T1000 (cell line): Measurements from ENCODE around the gene ZNF784.
A peak's percentile ranks its signal among the peaks of the same experiment; 100 is the strongest.

Source experiments
- DNase-seq: peaks from one replicate; lab custom pipeline; 2025; ENCODE audit warnings: mixed read lengths; lab: John Stamatoyannopoulos, UW

Gene ZNF784

GRCh38 chr19:55620410-55621204 lies 3.8 kb downstream of the ZNF784 start:
- DNase-seq: no peak

DNA sequence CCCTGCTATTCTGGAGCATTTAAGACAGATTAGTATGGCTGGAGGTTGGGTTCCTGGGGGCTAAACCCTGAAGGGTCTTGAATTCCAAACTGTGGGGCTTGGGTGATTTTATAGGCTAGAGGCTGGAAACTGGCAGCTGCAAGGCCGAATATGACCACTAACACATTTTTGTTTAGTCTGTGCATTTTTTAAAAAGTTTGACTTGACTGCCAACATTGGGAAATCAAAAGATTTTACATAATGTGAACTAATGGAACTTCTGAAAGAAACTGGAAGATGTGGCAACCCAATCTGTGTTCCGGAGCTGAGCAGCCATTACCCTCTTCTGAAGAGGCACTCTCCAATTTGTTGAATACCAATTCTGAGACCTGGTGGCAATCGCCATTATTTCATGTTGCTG lies 5.1 kb downstream of the ZNF784 start:
- DNase-seq: no peak

- no peak for DNase-seq
Observed at GRCh38 chr19:55618426-55618825, 5.9 kb downstream of the ZNF784 start.

DNA sequence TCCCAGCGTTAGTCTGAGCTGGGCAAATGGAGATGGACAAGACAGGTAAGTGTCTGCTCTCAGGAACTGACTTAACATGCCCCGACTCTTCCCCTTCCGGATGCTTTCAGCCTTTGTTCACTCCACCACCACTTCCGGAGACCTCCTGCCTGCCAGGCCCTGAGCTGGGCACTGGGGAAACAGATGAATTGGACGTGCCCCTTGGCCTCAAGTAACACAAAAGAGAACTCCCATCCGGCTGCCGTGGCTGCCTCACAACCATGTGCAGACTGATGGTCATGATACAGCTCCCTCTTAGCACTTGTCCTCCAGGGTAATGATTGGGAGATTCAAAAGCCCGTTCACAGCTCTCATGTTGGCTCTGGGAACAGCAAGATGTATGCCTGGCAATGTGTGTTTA lies 6.9 kb downstream of the ZNF784 start:
- DNase-seq: no peak

DNA sequence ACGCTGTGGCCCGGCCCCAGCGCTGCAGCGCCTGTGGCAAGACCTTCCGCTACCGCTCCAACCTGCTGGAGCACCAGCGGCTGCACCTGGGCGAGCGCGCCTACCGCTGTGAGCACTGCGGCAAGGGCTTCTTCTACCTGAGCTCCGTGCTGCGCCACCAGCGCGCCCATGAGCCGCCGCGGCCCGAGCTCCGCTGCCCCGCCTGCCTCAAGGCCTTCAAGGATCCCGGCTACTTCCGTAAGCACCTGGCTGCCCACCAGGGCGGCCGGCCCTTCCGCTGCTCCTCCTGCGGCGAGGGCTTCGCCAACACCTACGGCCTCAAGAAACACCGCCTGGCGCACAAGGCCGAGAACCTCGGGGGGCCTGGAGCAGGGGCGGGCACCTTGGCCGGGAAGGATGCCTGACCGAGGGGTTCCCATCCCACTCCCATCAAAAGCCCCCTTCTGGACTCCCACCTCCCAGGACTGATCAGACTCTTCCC lies 7.9 kb downstream of the ZNF784 start:
- no peak for DNase-seq

DNA sequence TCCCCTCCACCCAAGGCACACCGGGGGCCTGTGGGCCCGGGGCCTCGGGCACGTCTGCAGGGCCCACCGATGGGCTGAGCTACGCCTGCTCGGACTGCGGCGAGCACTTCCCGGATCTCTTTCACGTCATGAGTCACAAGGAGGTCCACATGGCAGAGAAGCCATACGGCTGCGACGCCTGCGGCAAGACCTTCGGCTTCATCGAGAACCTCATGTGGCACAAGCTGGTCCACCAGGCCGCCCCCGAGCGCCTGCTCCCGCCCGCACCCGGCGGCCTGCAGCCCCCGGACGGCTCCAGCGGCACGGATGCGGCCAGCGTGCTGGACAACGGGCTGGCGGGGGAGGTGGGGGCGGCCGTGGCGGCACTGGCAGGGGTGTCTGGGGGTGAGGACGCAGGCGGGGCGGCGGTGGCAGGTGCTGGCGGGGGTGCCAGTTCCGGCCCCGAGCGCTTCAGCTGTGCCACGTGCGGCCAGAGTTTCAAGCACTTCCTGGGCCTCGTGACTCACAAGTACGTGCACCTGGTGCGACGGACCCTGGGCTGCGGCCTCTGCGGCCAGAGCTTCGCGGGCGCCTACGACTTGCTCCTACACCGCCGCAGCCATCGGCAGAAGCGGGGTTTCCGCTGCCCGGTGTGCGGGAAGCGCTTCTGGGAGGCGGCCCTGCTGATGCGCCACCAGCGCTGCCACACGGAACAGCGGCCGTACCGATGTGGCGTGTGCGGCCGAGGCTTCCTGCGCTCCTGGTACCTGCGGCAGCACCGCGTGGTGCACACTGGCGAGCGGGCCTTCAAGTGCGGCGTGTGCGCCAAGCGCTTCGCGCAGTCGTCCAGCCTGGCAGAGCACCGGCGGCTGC lies 8.6 kb downstream of the ZNF784 start:
- DNase-seq: no peak

- no peak for DNase-seq
Observed at GRCh38 chr19:55614711-55615542, 9.4 kb downstream of the ZNF784 start.

DNA sequence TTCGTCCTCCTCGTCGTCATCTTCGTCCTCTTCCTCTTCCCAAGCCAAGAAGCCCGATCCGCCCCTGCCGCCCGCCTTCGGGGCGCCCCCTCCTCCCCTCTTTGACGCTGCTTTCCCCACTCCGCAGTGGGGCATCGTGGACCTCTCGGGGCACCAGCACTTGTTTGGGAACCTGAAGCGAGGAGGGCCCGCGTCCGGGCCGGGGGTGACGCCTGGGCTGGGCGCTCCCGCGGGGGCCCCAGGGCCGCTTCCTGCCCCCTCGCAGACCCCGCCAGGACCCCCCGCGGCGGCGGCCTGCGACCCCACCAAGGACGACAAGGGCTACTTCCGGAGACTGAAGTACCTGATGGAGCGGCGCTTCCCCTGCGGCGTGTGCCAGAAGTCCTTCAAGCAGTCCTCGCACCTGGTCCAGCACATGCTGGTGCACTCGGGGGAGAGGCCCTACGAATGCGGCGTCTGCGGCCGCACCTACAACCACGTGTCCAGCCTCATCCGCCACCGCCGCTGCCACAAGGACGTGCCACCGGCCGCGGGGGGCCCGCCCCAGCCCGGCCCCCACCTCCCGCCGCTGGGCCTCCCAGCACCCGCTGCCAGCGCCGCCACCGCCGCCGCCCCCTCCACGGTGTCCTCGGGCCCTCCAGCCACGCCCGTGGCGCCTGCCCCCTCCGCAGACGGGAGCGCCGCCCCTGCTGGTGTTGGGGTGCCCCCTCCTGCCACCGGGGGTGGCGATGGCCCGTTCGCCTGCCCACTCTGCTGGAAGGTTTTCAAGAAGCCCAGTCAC lies 10.2 kb downstream of the ZNF784 start:
- DNase-seq: no peak

GRCh38 chr19:55613396-55613795 lies 11.0 kb downstream of the ZNF784 start:
- no peak for DNase-seq

- DNase-seq: no peak
Observed at GRCh38 chr19:55611983-55612645, 12.3 kb downstream of the ZNF784 start.

DNA sequence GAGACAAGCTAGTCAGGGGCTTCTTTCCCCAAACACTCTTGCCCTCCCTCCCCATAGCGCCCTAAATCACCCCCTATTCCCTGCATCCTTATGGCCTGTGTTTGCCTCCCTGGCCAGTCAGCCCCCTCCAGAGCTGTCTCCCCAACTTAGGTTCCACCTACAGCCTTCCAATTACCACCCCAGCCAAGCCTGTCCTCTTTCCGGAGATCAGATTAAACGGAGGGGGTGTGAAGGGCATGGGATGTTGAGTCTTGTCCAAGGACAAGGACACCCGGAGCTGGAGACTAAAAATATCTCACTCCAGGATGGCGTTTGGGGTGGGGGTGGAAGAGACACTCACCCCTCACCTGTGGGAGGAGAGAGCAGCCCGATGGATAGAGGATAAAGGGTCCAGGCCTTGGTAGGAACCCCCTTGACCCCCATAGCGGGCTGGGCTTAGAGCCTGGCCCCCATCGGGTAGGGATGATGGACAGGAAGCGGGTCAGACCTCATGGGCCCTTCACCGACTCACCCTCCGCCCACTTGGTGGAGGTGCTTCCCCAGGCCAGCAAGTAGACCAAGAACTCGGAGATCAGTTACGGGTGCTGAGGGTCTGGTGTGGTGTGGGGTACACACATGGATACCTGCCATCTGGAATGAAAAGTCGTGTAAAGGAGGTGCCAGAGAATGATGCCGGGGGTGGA lies 12.9 kb downstream of the ZNF784 start:
- DNase-seq: no peak

DNA sequence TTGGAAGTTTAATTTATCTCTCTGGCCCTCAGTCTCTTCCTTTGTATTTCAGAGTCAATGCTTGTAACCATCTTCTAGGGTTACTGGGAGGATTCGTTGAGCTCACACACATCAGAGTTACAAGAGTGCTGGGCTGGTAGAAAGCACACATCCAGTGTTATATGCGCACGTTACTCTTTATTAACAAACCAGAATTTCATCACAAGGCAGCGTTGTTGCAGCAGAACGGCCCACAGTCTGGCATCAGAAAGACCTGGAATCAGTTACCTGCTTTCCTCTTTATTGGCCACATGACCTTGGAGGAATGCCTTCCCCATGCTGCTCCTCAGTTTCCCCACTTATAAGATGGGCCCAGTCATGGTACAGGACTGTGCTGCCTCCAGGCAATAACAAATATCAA lies 15.0 kb downstream of the ZNF784 start:
- DNase-seq: no peak

- no peak for DNase-seq
Observed at GRCh38 chr19:55606817-55607216, 17.5 kb downstream of the ZNF784 start.

GRCh38 chr19:55606471-55606787 lies 17.9 kb downstream of the ZNF784 start:
- DNase-seq: no peak

DNA sequence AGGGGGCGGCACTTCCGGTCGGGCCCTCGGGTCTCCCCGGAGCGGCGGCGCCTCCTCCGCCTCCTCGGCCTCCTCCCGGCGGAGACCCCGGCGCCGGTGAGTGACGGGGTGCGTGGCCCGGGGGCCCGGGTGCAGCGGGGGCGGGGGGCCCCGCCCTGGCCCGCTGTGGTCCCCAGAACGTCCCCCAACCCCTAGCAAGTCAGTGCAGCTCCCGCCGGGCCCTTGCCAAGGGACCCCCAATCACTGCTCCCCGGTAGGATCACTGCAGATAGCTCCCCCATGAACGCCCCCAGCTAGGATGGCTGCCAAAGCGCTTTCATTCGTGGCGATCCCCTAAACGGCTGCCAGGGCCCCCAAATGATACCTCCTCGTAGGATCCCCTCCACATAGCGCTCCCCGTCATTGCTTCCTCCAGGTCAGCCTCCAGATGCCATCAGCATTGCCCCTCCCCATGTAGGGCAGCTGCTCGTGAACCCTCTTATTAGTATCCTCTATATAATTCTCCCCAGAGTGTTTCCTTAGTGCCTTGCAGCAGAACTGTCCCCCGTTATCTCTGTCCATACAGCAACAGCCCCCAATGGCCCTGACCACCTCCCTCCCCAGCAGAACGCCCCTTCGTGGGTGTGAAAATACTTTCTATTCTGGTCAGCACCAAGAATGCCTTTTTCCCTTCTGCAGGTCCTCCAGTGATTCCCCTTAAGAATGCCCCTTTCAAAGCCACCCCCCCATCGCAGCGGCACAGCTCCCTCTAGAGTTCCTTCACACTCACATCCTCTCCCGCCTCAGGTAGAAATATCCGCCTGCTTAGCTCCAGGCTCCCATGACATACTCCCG lies 18.5 kb downstream of the ZNF784 start, which contains the start of gene ZNF865:
Gene ZNF865, plus strand, starts transcription at position 11 of the 834 bp plus-strand sequence. CDS start 7,972 bp downstream, outside the sequence.
- peak; percentile 44 for DNase-seq

- peak; percentile 97 for DNase-seq
Observed at GRCh38 chr19:55605207-55605636, 19.1 kb downstream of the ZNF784 start.

GRCh38 chr19:55603581-55604292 lies 20.6 kb downstream of the ZNF784 start:
- DNase-seq: no peak

- DNase-seq: no peak
Observed at GRCh38 chr19:55603115-55603514, 21.3 kb downstream of the ZNF784 start.
